Measurements from ENCODE around the gene C2orf81.

The C2orf81 gene

GRCh38 chr2:74390606-74391005, 30.8 kb downstream of the C2orf81 start:
- no peak for DNase-seq (ENCODE audit: low read depth)

GRCh38 chr2:74387346-74387745, 34.1 kb downstream of the C2orf81 start:
- no peak for DNase-seq (ENCODE audit: low read depth)

- no peak for DNase-seq (ENCODE audit: low read depth)
Observed at GRCh38 chr2:74385396-74385795, 36.0 kb downstream of the C2orf81 start.

GRCh38 chr2:74384051-74384450, 37.4 kb downstream of the C2orf81 start:
- no peak for DNase-seq (ENCODE audit: low read depth)

GRCh38 chr2:74383254-74383653, 38.2 kb downstream of the C2orf81 start:
- DNase-seq (ENCODE audit: low read depth) = no peak

- DNase-seq (ENCODE audit: low read depth) = no peak
Observed at GRCh38 chr2:74381751-74382150, 39.7 kb downstream of the C2orf81 start.

- no peak for DNase-seq (ENCODE audit: low read depth)
Observed at GRCh38 chr2:74379851-74380789, 41.3 kb downstream of the C2orf81 start, which contains the start of gene DCTN1. Gene DCTN1 (minus strand): TSS chr2:74380311. CDS start chr2:74380037, 274 bp downstream.

- no peak for DNase-seq (ENCODE audit: low read depth)
Observed at GRCh38 chr2:74378007-74378406, 43.4 kb downstream of the C2orf81 start.

GRCh38 chr2:74375838-74376237, 45.6 kb downstream of the C2orf81 start:
- DNase-seq (ENCODE audit: low read depth) = no peak

GRCh38 chr2:74374509-74375205, 46.8 kb downstream of the C2orf81 start:
- DNase-seq (ENCODE audit: low read depth) = no peak

GRCh38 chr2:74373985-74374384, 47.4 kb downstream of the C2orf81 start:
- no peak for DNase-seq (ENCODE audit: low read depth)

GRCh38 chr2:74373221-74373676, 48.2 kb downstream of the C2orf81 start:
- no peak for DNase-seq (ENCODE audit: low read depth)

GRCh38 chr2:74372674-74373073, 48.7 kb downstream of the C2orf81 start:
- no peak for DNase-seq (ENCODE audit: low read depth)

- DNase-seq (ENCODE audit: low read depth) = no peak
Observed at GRCh38 chr2:74371421-74371820, 50.0 kb downstream of the C2orf81 start.

- DNase-seq (ENCODE audit: low read depth) = no peak
Observed at GRCh38 chr2:74369976-74370375, 51.4 kb downstream of the C2orf81 start.

- DNase-seq (ENCODE audit: low read depth) = no peak
Observed at GRCh38 chr2:74368499-74368898, 52.9 kb downstream of the C2orf81 start.

GRCh38 chr2:74367789-74368188, 53.6 kb downstream of the C2orf81 start:
- no peak for DNase-seq (ENCODE audit: low read depth)

- DNase-seq (ENCODE audit: low read depth) = no peak
Observed at GRCh38 chr2:74366036-74366435, 55.4 kb downstream of the C2orf81 start.

GRCh38 chr2:74364533-74365505, 56.6 kb downstream of the C2orf81 start:
- DNase-seq (ENCODE audit: low read depth) = no peak

All from stimulated activated CD8-positive, alpha-beta memory T cell treated with anti-CD3 and anti-CD28 coated beads, Interleukin-4, amount 100 ng/mL, for 24 hours (primary cell).